Neural cell (in vitro differentiated cells): Measurements from ENCODE around the gene BCAS4.

Experiments
- EP300 ChIP-seq: fragments of 450-650 bp; conservative IDR thresholded peaks from 2 replicates; pipeline ENCODE4 v1.6.1; 2014; ENCODE audit warnings: antibody characterized with exemption, mild to moderate bottlenecking, moderate library complexity; ENCODE audit not compliant: poor library complexity, severe bottlenecking
- EZH2 ChIP-seq: fragments of 200-600, 300-800 bp; shearing (Covaris generic), sonication (generic); IDR thresholded peaks from 2 replicates; pipeline ENCODE4 v1.6.1; 2014; ENCODE audit warnings: antibody characterized with exemption, low read length, borderline replicate concordance, mild to moderate bottlenecking; ENCODE audit not compliant: insufficient read depth, poor library complexity, severe bottlenecking
- POLR2AphosphoS5 ChIP-seq: IDR thresholded peaks from 2 replicates; pipeline ENCODE4 v1.6.1; 2012
- SMC3 ChIP-seq: fragments of 450-650 bp; conservative IDR thresholded peaks from 2 replicates; pipeline ENCODE4 v1.6.1; 2014; ENCODE audit warnings: antibody characterized with exemption, mild to moderate bottlenecking, moderate library complexity; ENCODE audit not compliant: poor library complexity
- TAF1 ChIP-seq: IDR thresholded peaks from 2 replicates; pipeline ENCODE4 v1.6.1; 2012; ENCODE audit warnings: low read depth
- TF ChIP-seq, protein P1 (sequence below): fragments of 450-650 bp; IDR thresholded peaks from 2 replicates; pipeline ENCODE4 v1.5.1; 2014; ENCODE audit warnings: antibody characterized with exemption, mild to moderate bottlenecking, moderate library complexity; ENCODE audit not compliant: poor library complexity, severe bottlenecking

DNA sequence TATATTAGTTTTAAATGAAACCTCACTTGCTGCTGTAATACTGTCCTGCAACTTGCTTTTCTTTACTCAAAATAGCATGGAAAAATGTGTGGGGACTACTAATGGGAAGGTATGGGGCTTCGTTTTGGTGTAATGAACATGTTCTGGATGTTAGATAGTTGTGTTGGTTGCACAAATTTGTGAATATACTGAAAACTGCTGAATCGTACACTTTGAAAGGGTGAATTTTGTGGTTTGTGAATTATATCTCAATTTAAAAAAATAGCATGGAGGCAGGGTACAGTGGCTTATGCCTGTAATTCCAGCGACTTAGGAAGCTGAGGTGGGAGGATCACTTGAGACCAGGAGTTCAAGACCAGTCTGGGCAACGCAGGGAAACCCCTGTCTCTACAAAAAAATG is 2.3 kb downstream of the BCAS4 start:
- TF ChIP-seq, protein P1, sequence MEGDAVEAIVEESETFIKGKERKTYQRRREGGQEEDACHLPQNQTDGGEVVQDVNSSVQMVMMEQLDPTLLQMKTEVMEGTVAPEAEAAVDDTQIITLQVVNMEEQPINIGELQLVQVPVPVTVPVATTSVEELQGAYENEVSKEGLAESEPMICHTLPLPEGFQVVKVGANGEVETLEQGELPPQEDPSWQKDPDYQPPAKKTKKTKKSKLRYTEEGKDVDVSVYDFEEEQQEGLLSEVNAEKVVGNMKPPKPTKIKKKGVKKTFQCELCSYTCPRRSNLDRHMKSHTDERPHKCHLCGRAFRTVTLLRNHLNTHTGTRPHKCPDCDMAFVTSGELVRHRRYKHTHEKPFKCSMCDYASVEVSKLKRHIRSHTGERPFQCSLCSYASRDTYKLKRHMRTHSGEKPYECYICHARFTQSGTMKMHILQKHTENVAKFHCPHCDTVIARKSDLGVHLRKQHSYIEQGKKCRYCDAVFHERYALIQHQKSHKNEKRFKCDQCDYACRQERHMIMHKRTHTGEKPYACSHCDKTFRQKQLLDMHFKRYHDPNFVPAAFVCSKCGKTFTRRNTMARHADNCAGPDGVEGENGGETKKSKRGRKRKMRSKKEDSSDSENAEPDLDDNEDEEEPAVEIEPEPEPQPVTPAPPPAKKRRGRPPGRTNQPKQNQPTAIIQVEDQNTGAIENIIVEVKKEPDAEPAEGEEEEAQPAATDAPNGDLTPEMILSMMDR, result no peak
- no peak for TF ChIP-seq EZH2
- TF ChIP-seq TAF1, result no peak
- TF ChIP-seq SMC3, result no peak
- TF ChIP-seq POLR2AphosphoS5, result no peak
- no peak for TF ChIP-seq EP300
